K562 (cell line): ENCODE measurements around the gene PCLAF. TPM values are rescaled to one million over a fixed set of nuclear protein-coding genes. Genes with fewer than 3 reads are reported as not detected.

Source experiments
- ATF1 ChIP-seq, 2 experiments: fragments of 450-650 bp in 1 of 2; IDR thresholded peaks; 2 replicates each; pipeline ENCODE4 v1.6.1; 2016; ENCODE audit warnings: missing compliant biosample characterization in 1 of 2, missing genetic modification characterization in 1 of 2
- BDP1 ChIP-seq: IDR thresholded peaks from 3 replicates; pipeline ENCODE4 v1.6.1; 2011; ENCODE audit not compliant: insufficient read length, insufficient read depth
- C11orf30 ChIP-seq: fragments of 450-650 bp; IDR thresholded peaks from 2 replicates; pipeline ENCODE4 v1.6.1; 2016; ENCODE audit warnings: low read depth, mild to moderate bottlenecking
- ELF1 ChIP-seq: fragments of 200-800 bp; sonication (Bioruptor generic); IDR thresholded peaks from 2 replicates; pipeline ENCODE4 v1.6.1; 2016; ENCODE audit warnings: missing genetic modification characterization, missing compliant biosample characterization
- FOXJ2 ChIP-seq: fragments of 200-800 bp; sonication (Bioruptor generic); IDR thresholded peaks from 2 replicates; pipeline ENCODE4 v1.6.1; 2016; ENCODE audit warnings: missing genetic modification characterization, missing compliant biosample characterization
- HNRNPUL1 ChIP-seq: fragments of 200-400 bp; formaldehyde crosslinking; IDR thresholded peaks from 2 replicates; pipeline ENCODE4 v1.6.1; 2017; ENCODE audit warnings: low read length
- JUNB ChIP-seq: fragments of 450-650 bp; formaldehyde crosslinking; conservative IDR thresholded peaks from 2 replicates; pipeline ENCODE4 v1.4.0; 2020; ENCODE audit warnings: mild to moderate bottlenecking
- KAT7 ChIP-seq: sonication (generic); formaldehyde crosslinking; IDR thresholded peaks from 2 replicates; pipeline ENCODE4 v1.8.0; 2022; ENCODE audit warnings: missing genetic modification reagents, mild to moderate bottlenecking, borderline replicate concordance
- LEF1 ChIP-seq: fragments of 450-650 bp; IDR thresholded peaks from 2 replicates; pipeline ENCODE4 v1.6.1; 2016; ENCODE audit warnings: mild to moderate bottlenecking
- PKNOX1 ChIP-seq: fragments of 450-650 bp; IDR thresholded peaks from 2 replicates; pipeline ENCODE4 v1.6.1; 2016
- POU5F1 ChIP-seq: fragments of 150-350 bp; IDR thresholded peaks from 2 replicates; pipeline ENCODE4 v1.6.1; 2014; ENCODE audit warnings: borderline replicate concordance, low read length, low read depth, mild to moderate bottlenecking; ENCODE audit not compliant: partially characterized antibody
- RAD21 ChIP-seq, 2 experiments: fragments of 250-450 bp in 1 of 2; fragments of 450-650 bp in 1 of 2; sonication (Bioruptor Pico) in 1 of 2; formaldehyde crosslinking in 1 of 2; IDR thresholded peaks in 1 of 2; conservative IDR thresholded peaks in 1 of 2; 2 replicates each; pipeline versions ENCODE4 v1.4.0 to v1.8.0; 2020 to 2022; ENCODE audit warnings: mild to moderate bottlenecking in 2 of 2, moderate library complexity in 1 of 2
- RCOR1 ChIP-seq, 2 experiments: IDR thresholded peaks; 2 replicates each; pipeline ENCODE4 v1.6.1; 2012; ENCODE audit warnings: low read depth in 2 of 2, low read length in 2 of 2, borderline replicate concordance in 1 of 2, improper control_type of control experiment in 1 of 2
- SIX5 ChIP-seq, 2 experiments: IDR thresholded peaks; 2 replicates each; pipeline ENCODE4 v1.6.1; 2011; ENCODE audit warnings: low read length in 2 of 2, borderline replicate concordance in 1 of 2, low read depth in 1 of 2, mild to moderate bottlenecking in 1 of 2, moderate library complexity in 1 of 2; ENCODE audit not compliant: insufficient read depth in 1 of 2
- SMARCA5 ChIP-seq: fragments of 450-650 bp; IDR thresholded peaks from 2 replicates; pipeline ENCODE4 v1.6.1; 2016
- SPI1 ChIP-seq: IDR thresholded peaks from 2 replicates; pipeline ENCODE4 v1.6.1; 2011; ENCODE audit warnings: low read depth, low read length, control low read depth, borderline replicate concordance
- SUPT5H ChIP-seq: fragments of 450-650 bp; IDR thresholded peaks from 2 replicates; pipeline ENCODE4 v1.6.1; 2016
- TBL1XR1 ChIP-seq, 2 experiments: IDR thresholded peaks; 2 replicates each; pipeline ENCODE4 v1.6.1; 2012; ENCODE audit warnings: improper control_type of control experiment in 2 of 2, low read length in 2 of 2, mild to moderate bottlenecking in 1 of 2
- TEAD4 ChIP-seq, 2 experiments: sonication (generic) in 1 of 2; formaldehyde crosslinking in 1 of 2; IDR thresholded peaks; 2 replicates each; pipeline versions ENCODE4 v1.6.1 to v1.8.0; 2012 to 2022; ENCODE audit warnings: borderline replicate concordance in 1 of 2, inconsistent platforms in 1 of 2, low read length in 1 of 2, mild to moderate bottlenecking in 1 of 2, missing genetic modification reagents in 1 of 2
- ZBTB1 ChIP-seq: sonication (generic); formaldehyde crosslinking; IDR thresholded peaks from 2 replicates; pipeline ENCODE4 v1.8.1; 2023; ENCODE audit warnings: missing genetic modification reagents, low read depth, mild to moderate bottlenecking, borderline replicate concordance
- ZBTB11 ChIP-seq, 3 experiments: fragments of 200-800 bp in 1 of 3; fragments of 250-450 bp in 1 of 3; fragments of 450-650 bp in 1 of 3; sonication (Bioruptor Pico) in 1 of 3; sonication (Bioruptor generic) in 1 of 3; formaldehyde crosslinking in 1 of 3; IDR thresholded peaks; 2 replicates each; pipeline versions ENCODE4 v1.6.1 to v1.8.0; 2016 to 2022; ENCODE audit warnings: mild to moderate bottlenecking in 2 of 3, missing genetic modification characterization in 2 of 3, missing compliant biosample characterization in 1 of 3, moderate library complexity in 1 of 3
- ZBTB7A ChIP-seq: IDR thresholded peaks from 2 replicates; pipeline ENCODE4 v1.6.1; 2011; ENCODE audit warnings: low read depth, mild to moderate bottlenecking, low read length, moderate library complexity, borderline replicate concordance; ENCODE audit not compliant: control insufficient read depth
- ZNF76 ChIP-seq: fragments of 250-450 bp; sonication (Bioruptor Pico); IDR thresholded peaks from 2 replicates; pipeline ENCODE4 v1.4.0; 2020; ENCODE audit warnings: mild to moderate bottlenecking, moderate library complexity, borderline replicate concordance
- polyA plus RNA-seq, 8 experiments: library from polyadenylated mRNA; depleted of rRNA in 4 of 8; stranded (reverse) in 5 of 8; unstranded in 3 of 8; fragments of >200 nt; fragmentation: Nextera tagmentation in 2 of 8; fragmentation: Illumina TruSeq in 1 of 8; extraction: Ambion mirVana in 2 of 8; extraction: Trizol in 1 of 8; gene quantifications; 2 replicates each; pipeline versions ENCODE4 v1.2.1 to v1.2.3, GENCODE V29; 2011 to 2014; ENCODE audit warnings: inconsistent platforms in 1 of 8, missing spikeins in 1 of 8
- total RNA-seq, 7 experiments: library from RNA; depleted of rRNA in 6 of 7; stranded (reverse); fragments of >200 nt in 6 of 7; fragmentation: Illumina TruSeq in 2 of 7; extraction: Trizol in 2 of 7; gene quantifications; 2 replicates each; pipeline versions ENCODE4 v1.2.1 to v1.2.3, GENCODE V29; 2011 to 2021; ENCODE audit warnings: low replicate concordance in 1 of 7

PCLAF gene
- total and polyA plus RNA-seq, 9 of the 15 experiments (the other 6 are each of a cell fraction or from before 2014, with no cell fraction given): 112 to 881 (median 360) TPM

GRCh38 chr15:64355944-64356709, 25.1 kb downstream of the PCLAF start, which contains the start of gene CSNK1G1 (continued):
- TF ChIP-seq PKNOX1 (peak; percentile 59), RCOR1 (IDR thresholded peaks at IDR 0.05; ENCODE audit: borderline replicate concordance in 1 of 2, low read depth in 2 of 2, low read length in 2 of 2) (peak in 1 of 2 experiments; percentile 3; a peak in 1 of 4 replicates), KAT7 (CRISPR knock-in tag) (no peak), RAD21 (CRISPR knock-in tag; conservative IDR thresholded peaks at IDR 0.05 in 1 of 2, IDR thresholded peaks at IDR 0.05 in 1 of 2) (peak; percentile 76 to 78), TBL1XR1 (IDR thresholded peaks at IDR 0.05; ENCODE audit: low read length in 2 of 2) (no peak), SMARCA5 (no peak), ELF1 (tag) (peak; percentile 100), SIX5 (IDR thresholded peaks at IDR 0.05; ENCODE audit: borderline replicate concordance in 1 of 2, insufficient read depth in 1 of 2, low read depth in 1 of 2, low read length in 2 of 2) (peak in 1 of 2 experiments; percentile 31; a peak in 1 of 4 replicates), SPI1 (peak; percentile 88), JUNB (CRISPR knock-in tag) (no peak), BDP1 (no peak), HNRNPUL1 (no peak), ZBTB11 (CRISPR knock-in tag; IDR thresholded peaks at IDR 0.05) (peak in 2 of 3 experiments; percentile 67 to 94; a peak in 3 of 6 replicates), ZBTB7A (peak; percentile 67; the same call in 1 of the 2 replicates), FOXJ2 (tag) (peak; percentile 64), LEF1 (peak; percentile 47; the same call in 1 of the 2 replicates), C11orf30 (peak; percentile 62; the same call in 1 of the 2 replicates), ATF1 (CRISPR knock-in tag; IDR thresholded peaks at IDR 0.05) (no peak), ATF1 (tag; IDR thresholded peaks at IDR 0.05) (peak; percentile 82), ZNF76 (CRISPR knock-in tag) (no peak), POU5F1 (peak; percentile 30), ZBTB1 (0 out of 2 replicates have a peak, but pooled peaks have one; percentile 19), TEAD4 (IDR thresholded peaks at IDR 0.05; ENCODE audit: low read length) (peak; percentile 10; the same call in 1 of the 2 replicates), TEAD4 (CRISPR knock-in tag; IDR thresholded peaks at IDR 0.05; ENCODE audit: borderline replicate concordance) (no peak), SUPT5H (peak; percentile 71)
